A549 (cell line): ENCODE data around the gene STAT5A. TPM values are rescaled to one million over a fixed set of nuclear protein-coding genes. Genes with fewer than 3 reads are reported as not detected.
A peak's percentile ranks its signal among the peaks of the same experiment; 100 is the strongest.

Source experiments
- ATAC-seq, 2 experiments: fragments of 200-7000 bp in 1 of 2; fragments of >200 bp in 1 of 2; cut with Nextera tagmentation in 1 of 2; cut with Tn5 transposase in 1 of 2; 3 replicates each; pipeline versions ENCODE4 v1.8.0 to v1.9.1; 2018 to 2020; ENCODE audit warnings: mild to moderate bottlenecking in 1 of 2, moderate library complexity in 1 of 2
- CTCF ChIA-PET: fragments of 300-600 bp; sonication (Branson Sonifier 250); formaldehyde crosslinking; extraction: SDS; loops from one replicate; lab custom pipeline; 2021; ENCODE audit warnings: antibody characterized with exemption, inconsistent platforms; lab: Yijun Ruan, JAX
- POLR2A ChIA-PET: fragments of 350-600 bp; formaldehyde crosslinking; extraction: SDS; loops from one replicate; lab custom pipeline; 2021; ENCODE audit warnings: antibody characterized with exemption, inconsistent platforms; lab: Yijun Ruan, JAX
- DNase-seq, 2 experiments: peaks; one replicate each; pipeline versions ENCODE4 v3.0.0 to v3.0.0-alpha.2; 2011 to 2016; ENCODE audit warnings: low read depth in 1 of 2, low spot score in 1 of 2
- FAIRE-seq: peaks from 2 replicates; lab custom pipeline; 2011; peaks lifted over from hg19 to GRCh38; lab: Jason Lieb, UNC
- H3K27ac ChIP-seq, 2 experiments: fragments of >200 bp; sonication (Bioruptor Twin); formaldehyde crosslinking; 3 replicates each; pipeline ENCODE4 v1.5.1; 2016 to 2017
- H3K4me1 ChIP-seq: fragments of >200 bp; sonication (Bioruptor Twin); formaldehyde crosslinking; 3 replicates; pipeline ENCODE4 v1.6.1; 2016
- H3K4me2 ChIP-seq: fragments of >200 bp; sonication (Bioruptor Twin); formaldehyde crosslinking; 3 replicates; pipeline ENCODE4 v1.6.1; 2016
- H3K4me3 ChIP-seq: fragments of >200 bp; sonication (Bioruptor Twin); formaldehyde crosslinking; 3 replicates; pipeline ENCODE4 v1.5.1; 2016
- H3K9me3 ChIP-seq: fragments of >200 bp; sonication (Bioruptor Twin); formaldehyde crosslinking; 3 replicates; pipeline ENCODE4 v1.6.1; 2016
- ATOH8 ChIP-seq: fragments of 250-450 bp; sonication (Bioruptor Pico); IDR thresholded peaks from 2 replicates; pipeline ENCODE4 v1.5.0; 2020; ENCODE audit warnings: low read depth, mild to moderate bottlenecking, moderate library complexity
- CBX8 ChIP-seq: fragments of 200-600 bp; sonication (generic); IDR thresholded peaks from 2 replicates; pipeline ENCODE4 v1.6.1; 2016
- CEBPB ChIP-seq, 2 experiments: fragments of >200 bp in 1 of 2; sonication (Bioruptor Twin) in 1 of 2; formaldehyde crosslinking in 1 of 2; IDR thresholded peaks; 2 replicates each; pipeline ENCODE4 v1.6.1; 2012 to 2016
- CHD4 ChIP-seq: fragments of 200-600 bp; sonication (generic); IDR thresholded peaks from 2 replicates; pipeline ENCODE4 v1.6.1; 2016; ENCODE audit warnings: antibody characterized with exemption, mild to moderate bottlenecking, borderline replicate concordance
- CTCF ChIP-seq: fragments of >200 bp; sonication (Bioruptor Twin); formaldehyde crosslinking; IDR thresholded peaks from 3 replicates; pipeline ENCODE4 v1.5.1; 2016
- EHMT2 ChIP-seq: fragments of 200-600 bp; sonication (generic); IDR thresholded peaks from 2 replicates; pipeline ENCODE4 v1.6.1; 2016; ENCODE audit warnings: antibody characterized with exemption, low read depth, mild to moderate bottlenecking, moderate library complexity
- ELK1 ChIP-seq: fragments of 150-350 bp; IDR thresholded peaks from 2 replicates; pipeline ENCODE4 v1.6.1; 2014; ENCODE audit warnings: low read depth, mild to moderate bottlenecking, low read length
- ESRRA ChIP-seq: fragments of 150-350 bp; IDR thresholded peaks from 2 replicates; pipeline ENCODE4 v1.6.1; 2014; ENCODE audit warnings: mild to moderate bottlenecking, low read length, borderline replicate concordance
- HDAC2 ChIP-seq: fragments of 200-600 bp; sonication (generic); IDR thresholded peaks from 2 replicates; pipeline ENCODE4 v1.6.1; 2016
- HEYL ChIP-seq: fragments of 250-450 bp; sonication (Bioruptor Pico); IDR thresholded peaks from 2 replicates; pipeline ENCODE4 v1.8.0; 2021; ENCODE audit warnings: mild to moderate bottlenecking, moderate library complexity
- HOXA7 ChIP-seq: fragments of 250-450 bp; sonication (Bioruptor Pico); IDR thresholded peaks from 2 replicates; pipeline ENCODE4 v1.5.0; 2020; ENCODE audit warnings: mild to moderate bottlenecking, moderate library complexity
- JUNB ChIP-seq: fragments of >200 bp; sonication (Bioruptor Twin); formaldehyde crosslinking; IDR thresholded peaks from 2 replicates; pipeline ENCODE4 v1.6.1; 2016
- MYC ChIP-seq: IDR thresholded peaks from 2 replicates; pipeline ENCODE4 v1.6.1; 2012; ENCODE audit warnings: mild to moderate bottlenecking, inconsistent platforms, low read length, improper control_type of control experiment, borderline replicate concordance
- NR3C1 ChIP-seq: fragments of >200 bp; sonication (Bioruptor Twin); formaldehyde crosslinking; IDR thresholded peaks from 3 replicates; pipeline ENCODE4 v1.6.1; 2017
- PBX3 ChIP-seq: IDR thresholded peaks from 2 replicates; pipeline ENCODE4 v1.6.1; 2012
- PHF8 ChIP-seq: fragments of 200-600 bp; sonication (generic); IDR thresholded peaks from 2 replicates; pipeline ENCODE4 v1.6.1; 2016; ENCODE audit warnings: low read depth, mild to moderate bottlenecking, antibody characterized with exemption, moderate library complexity, borderline replicate concordance
- POLR2AphosphoS2 ChIP-seq: conservative IDR thresholded peaks from 2 replicates; pipeline ENCODE4 v1.6.1; 2012; ENCODE audit warnings: low read length, improper control_type of control experiment, inconsistent platforms
- REST ChIP-seq: fragments of 200-600 bp; sonication (generic); IDR thresholded peaks from 2 replicates; pipeline ENCODE4 v1.6.1; 2016; ENCODE audit warnings: antibody characterized with exemption, mild to moderate bottlenecking, moderate library complexity
- SMC3 ChIP-seq: fragments of >200 bp; sonication (Bioruptor Twin); formaldehyde crosslinking; IDR thresholded peaks from 3 replicates; pipeline ENCODE4 v1.6.1; 2018; ENCODE audit warnings: inconsistent platforms
- USF2 ChIP-seq: fragments of 450-650 bp; IDR thresholded peaks from 2 replicates; pipeline ENCODE4 v1.6.1; 2014; ENCODE audit warnings: antibody characterized with exemption
- ZNF302 ChIP-seq: fragments of 250-450 bp; sonication (Bioruptor Pico); IDR thresholded peaks from 2 replicates; pipeline ENCODE4 v1.9.0; 2021; ENCODE audit warnings: inconsistent platforms, mild to moderate bottlenecking, moderate library complexity
- ZSCAN20 ChIP-seq: fragments of 250-450 bp; sonication (Bioruptor Pico); IDR thresholded peaks from 2 replicates; pipeline ENCODE4 v1.8.0; 2022; ENCODE audit warnings: mild to moderate bottlenecking, moderate library complexity
- WGBS: methylation state at CpG from one replicate; pipeline ENCODE4 v1.1.6; 2017; ENCODE audit errors: missing lambda C conversion rate; 5-methylcytosine and 5-hydroxymethylcytosine counted together
- polyA plus RNA-seq, 4 experiments: library from polyadenylated mRNA; depleted of rRNA in 3 of 4; stranded (reverse); fragments of >200 nt; fragmentation: RNase III in 1 of 4; extraction: RNeasy Plus Mini Kit Qiagen cat#74134 plus additional on column Dnase treatment in 1 of 4; gene quantifications; 2 replicates in 3 of 4; 3 replicates in 1 of 4; pipeline ENCODE4 v1.2.3, GENCODE V29; 2011 to 2017

The STAT5A gene
- polyA plus RNA-seq, 2 of the 4 experiments (the other 2 are of a cell fraction) = 2.2 to 4.0 TPM

GRCh38 chr17:42241871-42242270, 46.4 kb upstream of the STAT5A start:
- POLR2A ChIA-PET = no interaction called here
- TF ChIP-seq SMC3 = no peak
- TF ChIP-seq ESRRA = no peak
- no peak for TF ChIP-seq ATOH8 (CRISPR knock-in tag)
- no peak for TF ChIP-seq CTCF
- no peak for TF ChIP-seq HEYL
- TF ChIP-seq PHF8 = no peak
- TF ChIP-seq CHD4 = no peak
- TF ChIP-seq CBX8 = no peak
- no peak for TF ChIP-seq PBX3
- TF ChIP-seq NR3C1 = no peak
- TF ChIP-seq HDAC2 = no peak
- no peak for TF ChIP-seq REST
- TF ChIP-seq POLR2AphosphoS2 = no peak
- no peak for TF ChIP-seq EHMT2
- no peak for TF ChIP-seq HOXA7 (CRISPR knock-in tag)
- TF ChIP-seq USF2 = no peak
- TF ChIP-seq, all 56 proteins: peak for 0
- FAIRE-seq = no peak
- no peak overlapping the region for H3K4me3 ChIP-seq
- no peak overlapping the region for H3K4me2 ChIP-seq
- peaks cover 27% of the 10 kb centered on the region for H3K4me1 ChIP-seq
- no peak overlapping the region for H3K27ac ChIP-seq
- no peaks in the 10 kb centered on the region for H3K9me3 ChIP-seq
- WGBS = 92% methylated on average over 1 of the region's 1 CpG
- CTCF ChIA-PET = interaction anchor here (0.7 kb wide), 1 partner anchor 162 kb away, joined by 3 read pairs; no protein-coding TSS in a partner anchor
- DNase-seq = no peak
- ATAC-seq = no peak

GRCh38 chr17:42243493-42243982, 44.8 kb upstream of the STAT5A start:
- WGBS = 84% methylated on average over 5 of the region's 5 CpGs
- 0 out of 6 replicates have a peak overlapping the region, but pooled peaks of 1 of the 2 experiments have one; percentile 5 for H3K27ac ChIP-seq
- peaks cover 8% of the 10 kb centered on the region; the same call in 1 of the 3 replicates for H3K9me3 ChIP-seq
- H3K4me2 ChIP-seq = 0 out of 3 replicates have a peak overlapping the region, but pooled peaks have one; percentile 0
- H3K4me3 ChIP-seq = no peak overlapping the region
- ChIA-PET CTCF (interaction anchor here (0.6 to 0.9 kb wide), 2 partner anchors 60 to 1240 kb away, joined by 3 read pairs; partner anchors contain the start of gene DHX8), POLR2A (no interaction called here)
- ATAC-seq = peak; percentile 71 to 74; a peak in 5 of 6 replicates
- H3K4me1 ChIP-seq = peaks cover 32% of the 10 kb centered on the region
- FAIRE-seq = no peak
- no peak for DNase-seq
- no peak for TF ChIP-seq ELK1
- no peak for TF ChIP-seq ESRRA
- no peak for TF ChIP-seq USF2
- no peak for TF ChIP-seq PHF8
- no peak for TF ChIP-seq ZSCAN20 (CRISPR knock-in tag)
- TF ChIP-seq MYC = no peak
- TF ChIP-seq JUNB = no peak
- no peak for TF ChIP-seq CEBPB (IDR thresholded peaks at IDR 0.05)
- no peak for TF ChIP-seq CTCF
- no peak for TF ChIP-seq ZNF302 (CRISPR knock-in tag)
